ENCODE measurements around the gene KCNJ11. TPM values are rescaled to one million over a fixed set of nuclear protein-coding genes. Genes with fewer than 3 reads are reported as not detected.

The KCNJ11 gene
- polyA plus RNA-seq, 1 donor from 2014 or later, result 8.0 TPM

DNA sequence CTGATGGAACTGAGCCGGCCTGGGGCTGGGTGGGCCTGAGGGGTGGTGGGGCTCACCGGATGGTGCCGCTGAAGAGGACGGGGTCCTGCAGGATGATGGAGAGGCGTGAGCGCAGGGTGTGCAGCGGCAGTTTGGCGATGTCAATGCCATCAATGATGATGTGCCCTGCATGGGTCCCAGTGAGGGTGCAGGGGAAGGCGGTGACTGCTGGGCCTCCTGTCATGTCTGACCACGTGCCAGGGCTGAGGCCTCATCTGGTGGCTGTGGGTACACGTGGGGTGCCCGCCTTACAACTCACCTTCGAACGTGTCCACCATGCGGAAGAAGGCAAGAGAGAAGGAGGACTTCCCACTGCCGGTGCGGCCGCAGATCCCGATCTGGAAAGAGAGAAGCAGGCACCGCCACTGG is 7.1 kb upstream of the KCNJ11 start:
- Histone ChIP-seq H3K9ac (ENCODE audit: low read length) (no peak overlapping the region), H2AFZ (ENCODE audit: low read depth, low read length) (no peak overlapping the region), H3K4me3 (ENCODE audit: low read length) (no peak overlapping the region), H3K9me2 (ENCODE audit: insufficient read depth, low read length) (no peaks in the 10 kb centered on the region), H3K4me2 (ENCODE audit: low read length) (no peak overlapping the region), H4K20me1 (ENCODE audit: insufficient read depth) (no peaks in the 10 kb centered on the region), H3K9me3 (ENCODE audit: low read length) (no peaks in the 10 kb centered on the region), H3K27me3 (ENCODE audit: insufficient read depth, low read depth, low read length) (no peaks in the 10 kb centered on the region), H3K27ac (ENCODE audit: low read length) (no peak overlapping the region), H3K36me3 (ENCODE audit: insufficient read depth, low read length) (no peaks in the 10 kb centered on the region), H3F3A (ENCODE audit: insufficient read depth, low read length, poor library complexity, severe bottlenecking) (no peaks in the 10 kb centered on the region), H3K79me2 (replicated peaks; ENCODE audit: insufficient read depth, low read length) (no peaks in the 10 kb centered on the region)
- TF ChIP-seq, protein P1, sequence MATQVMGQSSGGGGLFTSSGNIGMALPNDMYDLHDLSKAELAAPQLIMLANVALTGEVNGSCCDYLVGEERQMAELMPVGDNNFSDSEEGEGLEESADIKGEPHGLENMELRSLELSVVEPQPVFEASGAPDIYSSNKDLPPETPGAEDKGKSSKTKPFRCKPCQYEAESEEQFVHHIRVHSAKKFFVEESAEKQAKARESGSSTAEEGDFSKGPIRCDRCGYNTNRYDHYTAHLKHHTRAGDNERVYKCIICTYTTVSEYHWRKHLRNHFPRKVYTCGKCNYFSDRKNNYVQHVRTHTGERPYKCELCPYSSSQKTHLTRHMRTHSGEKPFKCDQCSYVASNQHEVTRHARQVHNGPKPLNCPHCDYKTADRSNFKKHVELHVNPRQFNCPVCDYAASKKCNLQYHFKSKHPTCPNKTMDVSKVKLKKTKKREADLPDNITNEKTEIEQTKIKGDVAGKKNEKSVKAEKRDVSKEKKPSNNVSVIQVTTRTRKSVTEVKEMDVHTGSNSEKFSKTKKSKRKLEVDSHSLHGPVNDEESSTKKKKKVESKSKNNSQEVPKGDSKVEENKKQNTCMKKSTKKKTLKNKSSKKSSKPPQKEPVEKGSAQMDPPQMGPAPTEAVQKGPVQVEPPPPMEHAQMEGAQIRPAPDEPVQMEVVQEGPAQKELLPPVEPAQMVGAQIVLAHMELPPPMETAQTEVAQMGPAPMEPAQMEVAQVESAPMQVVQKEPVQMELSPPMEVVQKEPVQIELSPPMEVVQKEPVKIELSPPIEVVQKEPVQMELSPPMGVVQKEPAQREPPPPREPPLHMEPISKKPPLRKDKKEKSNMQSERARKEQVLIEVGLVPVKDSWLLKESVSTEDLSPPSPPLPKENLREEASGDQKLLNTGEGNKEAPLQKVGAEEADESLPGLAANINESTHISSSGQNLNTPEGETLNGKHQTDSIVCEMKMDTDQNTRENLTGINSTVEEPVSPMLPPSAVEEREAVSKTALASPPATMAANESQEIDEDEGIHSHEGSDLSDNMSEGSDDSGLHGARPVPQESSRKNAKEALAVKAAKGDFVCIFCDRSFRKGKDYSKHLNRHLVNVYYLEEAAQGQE (IDR thresholded peaks at IDR 0.05; ENCODE audit: borderline replicate concordance), result no peak
- TF ChIP-seq, protein P2, sequence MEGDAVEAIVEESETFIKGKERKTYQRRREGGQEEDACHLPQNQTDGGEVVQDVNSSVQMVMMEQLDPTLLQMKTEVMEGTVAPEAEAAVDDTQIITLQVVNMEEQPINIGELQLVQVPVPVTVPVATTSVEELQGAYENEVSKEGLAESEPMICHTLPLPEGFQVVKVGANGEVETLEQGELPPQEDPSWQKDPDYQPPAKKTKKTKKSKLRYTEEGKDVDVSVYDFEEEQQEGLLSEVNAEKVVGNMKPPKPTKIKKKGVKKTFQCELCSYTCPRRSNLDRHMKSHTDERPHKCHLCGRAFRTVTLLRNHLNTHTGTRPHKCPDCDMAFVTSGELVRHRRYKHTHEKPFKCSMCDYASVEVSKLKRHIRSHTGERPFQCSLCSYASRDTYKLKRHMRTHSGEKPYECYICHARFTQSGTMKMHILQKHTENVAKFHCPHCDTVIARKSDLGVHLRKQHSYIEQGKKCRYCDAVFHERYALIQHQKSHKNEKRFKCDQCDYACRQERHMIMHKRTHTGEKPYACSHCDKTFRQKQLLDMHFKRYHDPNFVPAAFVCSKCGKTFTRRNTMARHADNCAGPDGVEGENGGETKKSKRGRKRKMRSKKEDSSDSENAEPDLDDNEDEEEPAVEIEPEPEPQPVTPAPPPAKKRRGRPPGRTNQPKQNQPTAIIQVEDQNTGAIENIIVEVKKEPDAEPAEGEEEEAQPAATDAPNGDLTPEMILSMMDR (IDR thresholded peaks at IDR 0.05; ENCODE audit: poor library complexity, severe bottlenecking), result no peak
- TF ChIP-seq RAD21 (conservative IDR thresholded peaks at IDR 0.05) (no peak), TAF1 (IDR thresholded peaks at IDR 0.05; ENCODE audit: low read depth) (no peak), EZH2 (IDR thresholded peaks at IDR 0.05; ENCODE audit: borderline replicate concordance, insufficient read depth, low read length, poor library complexity, severe bottlenecking) (no peak), MXI1 (conservative IDR thresholded peaks at IDR 0.05; ENCODE audit: poor library complexity, severe bottlenecking) (no peak), SMC3 (conservative IDR thresholded peaks at IDR 0.05; ENCODE audit: poor library complexity) (no peak), EP300 (conservative IDR thresholded peaks at IDR 0.05; ENCODE audit: poor library complexity, severe bottlenecking) (no peak), POLR2AphosphoS5 (IDR thresholded peaks at IDR 0.05) (no peak)

DNA sequence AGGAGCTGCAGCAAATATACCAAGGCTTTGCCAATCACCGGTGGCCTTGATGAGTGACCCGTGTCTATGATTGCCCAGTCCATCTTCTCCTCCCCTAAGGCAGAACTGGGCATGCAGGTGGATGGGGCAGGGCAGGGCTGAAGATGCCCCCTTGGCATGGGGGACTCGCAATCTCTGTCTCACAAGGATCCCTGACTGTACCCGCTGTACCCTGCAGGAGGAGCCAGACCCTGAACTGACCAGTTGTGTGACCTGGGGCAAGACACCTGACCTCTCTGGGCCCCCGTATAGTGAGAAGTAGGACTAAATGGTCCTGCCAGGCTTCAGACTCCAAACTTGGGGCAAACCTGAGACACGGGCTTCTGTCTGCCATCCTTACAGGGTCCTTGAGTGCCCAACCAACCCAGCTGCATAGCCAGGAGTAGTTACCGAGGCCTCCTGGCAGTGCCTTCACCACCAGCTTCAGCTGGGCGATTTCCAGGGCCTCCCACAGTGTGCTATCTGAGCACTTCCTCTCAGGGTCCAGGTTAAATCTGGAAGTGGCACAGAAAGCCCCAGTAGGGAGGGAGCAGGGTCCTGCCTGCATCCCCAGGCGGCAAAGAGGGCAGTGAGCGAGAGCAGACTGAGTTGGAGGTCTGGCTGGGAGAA is 6.4 kb upstream of the KCNJ11 start:
- Histone ChIP-seq H3K27me3 (ENCODE audit: insufficient read depth, low read depth, low read length) (no peaks in the 10 kb centered on the region), H3K9me2 (ENCODE audit: insufficient read depth, low read length) (no peaks in the 10 kb centered on the region), H3K4me3 (ENCODE audit: low read length) (no peak overlapping the region), H3K9me3 (ENCODE audit: low read length) (no peaks in the 10 kb centered on the region), H3K36me3 (ENCODE audit: insufficient read depth, low read length) (no peaks in the 10 kb centered on the region), H3K4me2 (ENCODE audit: low read length) (no peak overlapping the region), H3K79me2 (replicated peaks; ENCODE audit: insufficient read depth, low read length) (no peaks in the 10 kb centered on the region), H4K20me1 (ENCODE audit: insufficient read depth) (no peaks in the 10 kb centered on the region), H3K27ac (ENCODE audit: low read length) (no peak overlapping the region), H3K9ac (ENCODE audit: low read length) (no peak overlapping the region), H3F3A (ENCODE audit: insufficient read depth, low read length, poor library complexity, severe bottlenecking) (no peaks in the 10 kb centered on the region), H2AFZ (ENCODE audit: low read depth, low read length) (no peak overlapping the region)
- TF ChIP-seq, protein P1 (IDR thresholded peaks at IDR 0.05; ENCODE audit: borderline replicate concordance), result no peak
- TF ChIP-seq TAF1 (IDR thresholded peaks at IDR 0.05; ENCODE audit: low read depth) (no peak), MXI1 (conservative IDR thresholded peaks at IDR 0.05; ENCODE audit: poor library complexity, severe bottlenecking) (no peak), EZH2 (IDR thresholded peaks at IDR 0.05; ENCODE audit: borderline replicate concordance, insufficient read depth, low read length, poor library complexity, severe bottlenecking) (no peak), SMC3 (conservative IDR thresholded peaks at IDR 0.05; ENCODE audit: poor library complexity) (no peak), RAD21 (conservative IDR thresholded peaks at IDR 0.05) (no peak), POLR2AphosphoS5 (IDR thresholded peaks at IDR 0.05) (no peak), EP300 (conservative IDR thresholded peaks at IDR 0.05; ENCODE audit: poor library complexity, severe bottlenecking) (no peak)
- TF ChIP-seq, protein P2 (IDR thresholded peaks at IDR 0.05; ENCODE audit: poor library complexity, severe bottlenecking), result no peak

All from neural cell (in vitro differentiated cells).